ENCODE measurements around the gene TAP1. TPM values are rescaled to one million over a fixed set of nuclear protein-coding genes. Genes with fewer than 3 reads are reported as not detected.

The TAP1 gene
- total RNA-seq, 1 experiment from 2014 or later, result 12.1 TPM

GRCh38 chr6:32830017-32830416, 23.5 kb downstream of the TAP1 start:
- Histone ChIP-seq H3K4me1 (ENCODE audit: insufficient read depth, low read length) (no peaks in the 10 kb centered on the region), H2BK15ac (ENCODE audit: low read depth, low read length) (no peak overlapping the region), H3K14ac (ENCODE audit: insufficient read depth, low read length) (no peak overlapping the region), H4K8ac (replicated peaks; ENCODE audit: insufficient read length, low read depth, low read length) (no peak overlapping the region), H3T11ph (ENCODE audit: low read length) (no peak overlapping the region), H3K9ac (ENCODE audit: extremely low read depth, insufficient read length, low read length) (no peak overlapping the region), H3K79me1 (ENCODE audit: insufficient read depth, low read depth, low read length, poor library complexity, severe bottlenecking) (no peaks in the 10 kb centered on the region), H2AFZ (ENCODE audit: low read length) (no peak overlapping the region), H2BK5ac (ENCODE audit: insufficient read length, low read length) (no peak overlapping the region), H3K18ac (ENCODE audit: insufficient read length, low read depth, low read length) (no peak overlapping the region), H3K4ac (ENCODE audit: low read depth, low read length) (no peak overlapping the region), H2AK5ac (ENCODE audit: insufficient read length, low read length) (no peak overlapping the region), H2BK120ac (ENCODE audit: low read depth, low read length, poor library complexity, severe bottlenecking) (no peak overlapping the region), H4K91ac (ENCODE audit: insufficient read length, low read depth, low read length) (no peak overlapping the region), H3K27ac (ENCODE audit: insufficient read length, low read depth, low read length) (no peak overlapping the region), H3K79me2 (ENCODE audit: insufficient read depth, low read length) (no peaks in the 10 kb centered on the region), H3K4me2 (ENCODE audit: insufficient read depth, insufficient read length, low read length) (no peak overlapping the region), H4K5ac (ENCODE audit: insufficient read length, low read depth, low read length) (no peak overlapping the region), H3K9me3 (ENCODE audit: control insufficient read depth, low read depth, low read length) (no peaks in the 10 kb centered on the region), H4K20me1 (ENCODE audit: control insufficient read depth, insufficient read depth, insufficient read length) (no peaks in the 10 kb centered on the region), H2BK12ac (ENCODE audit: insufficient read length, low read depth, low read length) (no peak overlapping the region), H3K56ac (ENCODE audit: insufficient read length, low read depth, low read length) (no peak overlapping the region), H2BK20ac (ENCODE audit: low read depth, low read length, poor library complexity, severe bottlenecking) (no peak overlapping the region), H3K23me2 (ENCODE audit: insufficient read length, low read depth, low read length, poor library complexity, severe bottlenecking) (no peaks in the 10 kb centered on the region), H3K23ac (ENCODE audit: insufficient read length, low read depth, low read length) (no peak overlapping the region), H3K27me3 (ENCODE audit: insufficient read depth, low read length) (no peaks in the 10 kb centered on the region)
- no peak for TF ChIP-seq CTCF (conservative IDR thresholded peaks at IDR 0.05)
- Mint-ChIP-seq H3K4me1 (peaks cover 6 to 8% of the 10 kb centered on the region in 2 experiments; a peak in 3 of 4 replicates), H3K4me3 (no peak overlapping the region; a peak in 1 of 5 replicates), H3K27ac (no peak overlapping the region), H3K9me3 (no peaks in the 10 kb centered on the region), H3K27me3 (ENCODE audit: low read depth) (no peaks in the 10 kb centered on the region), H3K36me3 (ENCODE audit: insufficient read depth in 1 of 3, low read depth in 3 of 3) (peaks cover 6 to 19% (median 11%) of the 10 kb centered on the region in 3 experiments; a peak in 5 of 7 replicates)
- DNase-seq, result no peak
- no CpG with 5 or more reads among the region's 5 CpGs for whole genome bisulfite sequencing (ENCODE audit: extremely low coverage, insufficient read length, low lambda C conversion rate)
